ENCODE results near the gene TPRG1.

The TPRG1 gene

DNA sequence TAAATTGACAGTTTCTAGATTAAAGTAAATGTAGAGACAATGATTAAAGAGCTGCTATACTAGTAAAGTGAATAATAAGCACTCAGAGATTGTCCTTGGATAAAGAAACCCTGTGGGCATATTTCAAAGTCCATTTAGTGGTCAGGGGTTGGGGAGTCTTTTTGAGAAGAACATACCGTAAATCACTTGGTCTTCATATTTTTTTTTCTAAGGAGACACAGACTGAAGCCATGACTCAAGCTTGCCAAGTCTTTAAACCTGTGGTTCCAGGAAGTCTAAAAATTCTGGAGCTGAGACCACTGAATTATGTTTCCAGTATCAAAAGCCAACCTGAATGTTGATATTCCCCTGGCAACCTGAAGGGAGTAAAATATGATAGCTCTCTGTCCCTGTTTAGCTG lies 171.0 kb downstream of the TPRG1 start:
- Histone ChIP-seq H3K27ac (no peak overlapping the region), H3K4me3 (no peak overlapping the region), H3K4me2 (no peak overlapping the region), H3K9ac (no peak overlapping the region), H3K4me1 (no peaks in the 10 kb centered on the region), H3K36me3 (no peaks in the 10 kb centered on the region), H4K20me1 (no peaks in the 10 kb centered on the region), H3K27me3 (no peaks in the 10 kb centered on the region), H3K9me3 (replicated peaks in 1 of 11) (no peaks in the 10 kb centered on the region)
- TF ChIP-seq Cebpa-rat (IDR thresholded peaks at IDR 0.05) = no peak

DNA sequence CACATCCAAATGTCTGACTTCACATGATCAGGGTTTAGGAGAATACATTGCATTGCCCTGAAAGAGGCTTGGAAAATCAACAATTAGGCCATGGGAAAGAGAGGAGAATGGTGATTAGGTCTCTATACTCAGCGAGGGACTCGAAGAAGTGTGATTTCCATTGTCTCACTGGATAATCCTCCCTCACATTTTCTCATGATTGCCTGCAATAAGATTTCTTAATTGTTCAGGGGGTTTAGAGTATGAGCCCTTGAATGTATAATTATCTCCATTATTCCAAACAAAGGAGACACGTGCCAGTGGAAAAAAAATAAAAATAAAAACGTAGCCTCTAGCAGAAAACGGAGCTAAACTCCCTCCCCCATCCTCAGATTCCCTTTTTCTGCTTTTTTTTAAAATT lies 173.2 kb downstream of the TPRG1 start:
- Histone ChIP-seq H3K4me1 (no peaks in the 10 kb centered on the region), H3K4me3 (no peak overlapping the region), H3K36me3 (no peaks in the 10 kb centered on the region), H3K9me3 (replicated peaks in 1 of 11) (no peaks in the 10 kb centered on the region), H4K20me1 (no peaks in the 10 kb centered on the region), H3K9ac (no peak overlapping the region), H3K27ac (no peak overlapping the region), H3K27me3 (no peaks in the 10 kb centered on the region), H3K4me2 (no peak overlapping the region)
- no peak for TF ChIP-seq Cebpa-rat (IDR thresholded peaks at IDR 0.05)

DNA sequence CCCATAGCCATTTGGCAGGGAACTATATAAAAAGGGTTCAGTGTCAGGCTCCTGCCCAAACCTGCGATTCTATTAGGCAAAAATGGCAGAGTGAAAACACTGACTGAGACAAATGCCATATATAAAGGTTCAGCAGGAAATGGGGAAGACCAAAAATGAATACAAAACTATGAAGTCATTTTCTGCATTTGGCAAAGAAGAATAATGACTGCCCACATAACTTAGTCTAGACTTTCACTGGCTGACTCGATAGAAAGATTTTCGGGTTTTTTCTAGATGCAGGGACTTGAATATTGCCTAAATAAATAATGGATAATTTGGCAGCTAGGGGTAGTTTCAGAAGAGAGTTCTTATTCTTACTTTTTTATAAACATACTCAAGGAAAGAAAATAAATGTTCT lies 178.0 kb downstream of the TPRG1 start:
- TF ChIP-seq Cebpa-rat (IDR thresholded peaks at IDR 0.05) = no peak

DNA sequence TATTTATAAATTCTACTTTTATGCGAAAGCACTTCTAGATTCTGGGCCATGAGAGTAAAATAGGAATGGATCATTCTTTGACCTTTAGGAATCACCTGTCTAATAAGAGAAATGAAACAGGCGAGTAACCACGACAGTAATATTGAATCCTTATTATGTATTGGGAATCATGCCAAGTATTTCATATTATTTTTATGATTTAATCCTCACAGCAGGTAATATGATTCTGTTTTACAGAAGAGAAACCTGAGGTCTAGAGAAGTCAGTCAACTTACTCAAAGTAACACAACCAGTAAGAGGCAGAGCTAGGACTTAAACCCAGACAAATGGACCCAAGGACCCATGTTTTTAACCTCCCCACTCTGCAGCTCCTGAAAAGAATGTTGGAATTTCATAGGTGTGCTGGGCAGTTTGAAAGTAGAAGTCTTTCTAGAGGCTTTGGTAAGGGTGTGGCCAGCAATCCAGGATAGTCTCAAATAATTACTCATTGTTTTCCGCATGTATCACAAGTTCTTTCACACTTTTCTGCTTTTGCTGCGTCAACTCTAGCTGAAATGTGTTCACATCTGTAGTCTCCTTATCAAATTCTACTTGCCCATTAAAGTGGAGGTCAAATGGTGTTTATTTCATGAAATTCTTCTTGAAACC lies 181.7 kb downstream of the TPRG1 start:
- H3K4me1 ChIP-seq = peaks cover 0 to 11% (median 0%) of the 10 kb centered on the region in 10 experiments; a peak in 6 of 20 replicates

More for the DNA sequence above, 178.0 kb downstream of the TPRG1 start:
- H3K4me3 ChIP-seq = no peak overlapping the region
- no peak overlapping the region for H3K4me2 ChIP-seq
- H3K36me3 ChIP-seq = no peaks in the 10 kb centered on the region
- H4K20me1 ChIP-seq = no peaks in the 10 kb centered on the region
- no peaks in the 10 kb centered on the region for H3K27me3 ChIP-seq
- no peak overlapping the region for H3K27ac ChIP-seq
- no peaks in the 10 kb centered on the region for H3K9me3 ChIP-seq (replicated peaks in 1 of 11)
- no peak overlapping the region for H3K9ac ChIP-seq
- no peaks in the 10 kb centered on the region for H3K4me1 ChIP-seq

DNA sequence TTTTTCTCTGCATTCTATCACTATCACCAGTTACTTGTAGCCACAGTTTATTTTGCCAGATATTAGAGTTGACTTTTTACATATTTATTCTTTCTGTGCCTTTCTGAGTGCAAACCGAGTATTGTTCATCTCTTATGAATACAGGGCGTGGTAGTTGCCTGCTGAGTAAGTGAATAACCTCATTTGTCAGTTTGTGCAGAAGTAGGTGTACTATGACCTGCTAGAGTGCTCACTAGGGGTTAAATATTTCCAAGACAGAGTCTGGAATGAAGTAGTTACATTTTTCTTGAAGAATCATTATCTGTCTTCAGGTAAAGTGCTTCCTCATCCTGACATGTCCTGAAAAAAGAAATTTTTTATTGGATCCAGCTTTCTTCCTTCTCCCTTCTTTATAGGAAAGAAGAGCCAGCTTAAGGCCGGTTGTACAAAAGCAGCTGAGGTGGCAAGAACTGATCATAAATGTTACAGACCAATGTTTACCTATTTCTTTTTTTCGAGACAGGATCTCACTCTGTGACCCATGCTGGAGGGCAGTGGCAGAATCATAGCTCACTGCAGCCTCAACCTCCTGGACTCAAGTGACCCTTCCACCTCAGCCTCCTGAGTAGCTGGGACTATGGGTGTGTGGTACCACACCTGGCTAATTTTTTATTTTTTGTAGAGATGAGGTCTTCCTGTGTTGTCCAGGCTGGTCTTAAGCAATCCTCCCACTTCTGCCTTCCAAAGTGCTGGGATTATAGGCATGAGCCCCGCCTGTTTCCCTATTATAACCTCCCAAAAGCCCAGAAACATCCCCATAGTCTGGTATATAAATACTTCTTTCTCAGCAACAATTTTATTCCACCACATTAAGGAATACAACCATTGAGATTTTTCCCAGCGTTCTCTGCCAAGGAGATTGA lies 182.5 kb downstream of the TPRG1 start:
- no peak for TF ChIP-seq Cebpa-rat (IDR thresholded peaks at IDR 0.05)
- no peaks in the 10 kb centered on the region for H3K27me3 ChIP-seq
- H3K4me1 ChIP-seq = peaks cover 0 to 11% (median 0%) of the 10 kb centered on the region in 10 experiments; a peak in 6 of 20 replicates
- no peak overlapping the region for H3K4me2 ChIP-seq
- H3K9me3 ChIP-seq (replicated peaks in 1 of 11) = no peaks in the 10 kb centered on the region
- no peak overlapping the region for H3K27ac ChIP-seq
- no peaks in the 10 kb centered on the region for H3K36me3 ChIP-seq
- H3K4me3 ChIP-seq = no peak overlapping the region
- no peaks in the 10 kb centered on the region for H4K20me1 ChIP-seq
- H3K9ac ChIP-seq = no peak overlapping the region

More for the DNA sequence above, 181.7 kb downstream of the TPRG1 start:
- TF ChIP-seq Cebpa-rat (IDR thresholded peaks at IDR 0.05) = no peak
- Histone ChIP-seq H4K20me1 (no peaks in the 10 kb centered on the region), H3K27ac (no peak overlapping the region), H3K9ac (no peak overlapping the region), H3K27me3 (no peaks in the 10 kb centered on the region), H3K4me3 (no peak overlapping the region), H3K4me2 (no peak overlapping the region), H3K36me3 (no peaks in the 10 kb centered on the region), H3K9me3 (replicated peaks in 1 of 11) (no peaks in the 10 kb centered on the region)

DNA sequence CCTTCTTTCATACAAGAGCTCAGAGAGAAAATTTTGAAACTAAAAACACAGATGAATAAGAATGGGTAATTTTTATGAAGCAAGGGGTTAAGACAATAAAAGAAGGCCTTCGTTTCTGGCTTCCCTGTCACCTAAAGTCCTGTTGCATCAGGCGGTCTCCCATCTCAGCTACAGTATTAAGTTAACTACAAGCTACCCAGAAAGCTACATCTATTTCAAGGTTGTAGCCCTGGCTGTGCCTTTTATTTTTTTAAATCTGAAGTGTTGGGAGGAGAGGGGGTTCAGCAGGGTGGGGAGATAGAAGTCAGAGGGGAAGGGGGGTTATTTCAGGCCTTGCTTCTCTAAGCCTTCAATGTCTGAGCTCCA lies 183.3 kb downstream of the TPRG1 start:
- TF ChIP-seq Cebpa-rat (IDR thresholded peaks at IDR 0.05) = no peak
- H3K36me3 ChIP-seq = no peaks in the 10 kb centered on the region
- no peak overlapping the region for H3K9ac ChIP-seq
- H4K20me1 ChIP-seq = no peaks in the 10 kb centered on the region
- H3K27me3 ChIP-seq = no peaks in the 10 kb centered on the region
- H3K4me3 ChIP-seq = no peak overlapping the region
- H3K4me1 ChIP-seq = peaks cover 0 to 11% (median 0%) of the 10 kb centered on the region in 10 experiments; a peak in 6 of 20 replicates
- H3K9me3 ChIP-seq (replicated peaks in 1 of 11) = no peaks in the 10 kb centered on the region
- H3K27ac ChIP-seq = no peak overlapping the region
- peak overlapping the region in 6 of 11 experiments; percentile 10 to 56 (median 20); a peak in 6 of 22 replicates for H3K4me2 ChIP-seq

DNA sequence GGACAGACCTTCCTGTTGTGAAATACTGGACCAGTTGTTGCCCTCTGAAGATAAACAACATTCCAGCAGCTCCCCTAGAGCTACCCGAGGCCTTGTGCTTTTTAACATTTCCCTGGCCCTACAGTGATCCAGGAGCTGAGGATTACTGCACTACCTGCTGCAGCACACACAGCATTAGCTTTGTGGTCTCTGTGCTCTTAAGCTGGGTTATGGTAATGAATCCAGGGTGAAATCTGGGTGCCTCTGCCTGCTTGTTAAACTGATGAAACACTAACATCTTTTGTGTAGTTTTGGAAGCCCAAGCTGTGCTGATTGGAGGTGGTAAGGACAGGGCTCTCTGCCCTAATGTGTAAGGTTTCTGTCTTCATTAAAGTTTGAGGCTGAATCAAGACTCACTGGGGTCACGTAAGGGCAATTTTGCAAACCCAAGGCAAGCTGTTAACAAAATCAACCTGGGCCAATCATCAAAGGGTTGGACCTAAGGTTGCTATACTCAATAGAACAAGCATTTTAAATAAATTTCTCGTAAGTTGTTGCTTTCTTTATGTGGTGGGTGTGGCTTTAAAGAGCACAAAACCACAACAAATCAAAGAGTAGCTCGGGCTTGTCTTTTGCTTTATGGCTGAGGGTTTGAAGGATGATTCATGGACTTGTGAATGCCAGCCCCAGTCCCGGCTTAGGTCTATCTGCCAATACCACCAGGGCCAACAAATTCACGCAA lies 183.9 kb downstream of the TPRG1 start:
- TF ChIP-seq Cebpa-rat (IDR thresholded peaks at IDR 0.05) = no peak
- Histone ChIP-seq H3K27ac (no peak overlapping the region), H3K36me3 (no peaks in the 10 kb centered on the region), H4K20me1 (no peaks in the 10 kb centered on the region), H3K4me1 (peaks cover 0 to 11% (median 0%) of the 10 kb centered on the region in 10 experiments; a peak in 6 of 20 replicates), H3K27me3 (no peaks in the 10 kb centered on the region), H3K4me2 (peak overlapping the region in 6 of 11 experiments; percentile 10 to 56 (median 20); a peak in 7 of 22 replicates), H3K4me3 (no peak overlapping the region), H3K9ac (no peak overlapping the region), H3K9me3 (replicated peaks in 1 of 11) (no peaks in the 10 kb centered on the region)

DNA sequence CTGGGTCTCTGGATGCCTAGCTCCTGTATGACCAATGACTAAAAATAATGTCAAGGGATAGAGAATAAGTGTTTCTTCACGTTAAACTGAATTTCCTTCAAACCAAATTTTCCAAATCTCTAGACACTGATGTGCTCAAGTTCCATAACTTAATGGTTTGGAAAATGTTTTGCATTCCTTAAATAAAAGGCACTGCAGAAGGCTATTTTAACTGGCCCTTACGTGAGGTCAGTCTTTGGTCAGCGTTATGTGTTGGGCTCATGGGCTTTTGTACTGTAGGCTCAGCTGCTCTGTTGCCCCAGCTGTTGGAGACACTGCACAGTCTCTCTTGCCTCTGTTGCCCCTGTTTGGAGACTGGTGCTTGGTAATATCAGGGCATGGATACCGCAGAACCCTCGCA lies 188.5 kb downstream of the TPRG1 start:
- no peaks in the 10 kb centered on the region for H3K9me3 ChIP-seq (replicated peaks in 1 of 11)
- no peak for TF ChIP-seq Cebpa-rat (IDR thresholded peaks at IDR 0.05)
- no peaks in the 10 kb centered on the region for H3K36me3 ChIP-seq
- peaks cover 0 to 8% (median 0%) of the 10 kb centered on the region in 10 experiments; a peak in 6 of 20 replicates for H3K4me1 ChIP-seq
- no peak overlapping the region for H3K4me3 ChIP-seq
- H3K27me3 ChIP-seq = no peaks in the 10 kb centered on the region
- no peak overlapping the region for H3K27ac ChIP-seq
- no peaks in the 10 kb centered on the region for H4K20me1 ChIP-seq
- no peak overlapping the region for H3K4me2 ChIP-seq
- H3K9ac ChIP-seq = no peak overlapping the region
